ENCODE measurements around the gene TMEM238L. TPM values are rescaled to one million over a fixed set of nuclear protein-coding genes. Genes with fewer than 3 reads are reported as not detected.

TMEM238L gene
- total and polyA plus RNA-seq, 2 donors (not counting 3 experiments of a cell fraction or from before 2014, with no cell fraction given): not detected

DNA sequence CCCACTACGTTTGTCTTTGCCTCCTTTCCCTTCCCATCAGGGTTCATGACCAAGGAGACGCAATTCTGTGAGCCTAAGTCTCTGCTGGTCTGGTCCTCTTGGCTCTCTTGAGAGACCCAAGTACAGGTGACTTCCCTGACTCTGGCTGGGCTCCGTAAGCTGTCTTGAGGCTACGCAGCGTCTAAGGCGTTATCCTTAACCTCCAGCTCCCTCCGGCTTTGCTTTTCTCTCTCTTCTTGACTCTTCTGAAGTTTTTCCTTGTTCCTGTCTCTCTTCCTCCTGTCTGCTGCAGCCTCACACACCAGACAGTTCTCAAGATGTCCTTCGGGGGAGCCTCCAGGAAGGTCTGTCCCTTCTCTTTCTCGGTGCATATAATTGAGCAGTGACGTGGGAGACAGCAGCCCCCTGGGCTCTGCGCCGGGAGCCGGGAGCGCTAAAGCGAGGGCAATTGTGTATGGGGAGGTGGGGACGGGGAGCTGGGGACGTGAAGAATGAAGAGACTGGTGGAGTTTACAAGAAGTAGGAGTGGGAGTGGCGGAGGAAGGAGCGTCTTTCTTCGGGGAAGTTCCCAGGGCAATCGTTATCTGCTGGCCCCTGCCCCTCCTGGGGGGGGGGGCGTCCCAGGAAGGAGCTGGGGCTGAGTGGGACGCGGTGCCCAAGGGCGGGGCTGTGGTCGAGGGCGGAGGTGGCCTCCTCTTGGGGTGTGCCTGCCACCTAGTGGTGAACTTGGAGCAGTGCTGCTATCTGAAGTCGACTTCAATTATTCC is 40.9 kb upstream of the TMEM238L start:
- no peak for TF ChIP-seq MYC (IDR thresholded peaks at IDR 0.05; ENCODE audit: low read depth, low read length)
- TF ChIP-seq, protein P1, sequence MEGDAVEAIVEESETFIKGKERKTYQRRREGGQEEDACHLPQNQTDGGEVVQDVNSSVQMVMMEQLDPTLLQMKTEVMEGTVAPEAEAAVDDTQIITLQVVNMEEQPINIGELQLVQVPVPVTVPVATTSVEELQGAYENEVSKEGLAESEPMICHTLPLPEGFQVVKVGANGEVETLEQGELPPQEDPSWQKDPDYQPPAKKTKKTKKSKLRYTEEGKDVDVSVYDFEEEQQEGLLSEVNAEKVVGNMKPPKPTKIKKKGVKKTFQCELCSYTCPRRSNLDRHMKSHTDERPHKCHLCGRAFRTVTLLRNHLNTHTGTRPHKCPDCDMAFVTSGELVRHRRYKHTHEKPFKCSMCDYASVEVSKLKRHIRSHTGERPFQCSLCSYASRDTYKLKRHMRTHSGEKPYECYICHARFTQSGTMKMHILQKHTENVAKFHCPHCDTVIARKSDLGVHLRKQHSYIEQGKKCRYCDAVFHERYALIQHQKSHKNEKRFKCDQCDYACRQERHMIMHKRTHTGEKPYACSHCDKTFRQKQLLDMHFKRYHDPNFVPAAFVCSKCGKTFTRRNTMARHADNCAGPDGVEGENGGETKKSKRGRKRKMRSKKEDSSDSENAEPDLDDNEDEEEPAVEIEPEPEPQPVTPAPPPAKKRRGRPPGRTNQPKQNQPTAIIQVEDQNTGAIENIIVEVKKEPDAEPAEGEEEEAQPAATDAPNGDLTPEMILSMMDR (IDR thresholded peaks at IDR 0.05; ENCODE audit: extremely low read depth in 1 of 2, insufficient read depth in 1 of 2, low read depth in 1 of 2, low read length in 2 of 2): peak; percentile 73 to 88
- Histone ChIP-seq H3K27ac (ENCODE audit: insufficient read depth, low read depth, low read length) (no peak overlapping the region), H3K9me1 (replicated peaks; ENCODE audit: control insufficient read depth, extremely low read depth, insufficient read depth, low read length) (no peaks in the 10 kb centered on the region), H3K9ac (replicated peaks; ENCODE audit: extremely low read depth, insufficient read depth, low read length) (no peak overlapping the region), H3K27me3 (ENCODE audit: control insufficient read depth in 2 of 2, insufficient read depth in 2 of 2, low read length in 2 of 2) (peaks cover 0 to 4% of the 10 kb centered on the region in 2 experiments), H4K20me1 (replicated peaks; ENCODE audit: control insufficient read depth, extremely low read depth, insufficient read depth, low read length) (no peaks in the 10 kb centered on the region), H3K4me1 (ENCODE audit: control insufficient read depth, extremely low read depth, insufficient read depth, low read length) (no peaks in the 10 kb centered on the region), H3K79me2 (ENCODE audit: control insufficient read depth, insufficient read depth, low read length) (no peaks in the 10 kb centered on the region), H3K4me2 (ENCODE audit: insufficient read depth, low read length) (no peak overlapping the region), H3K9me3 (replicated peaks; ENCODE audit: control insufficient read depth, insufficient read depth, low read length) (no peaks in the 10 kb centered on the region), H2AFZ (ENCODE audit: low read depth, low read length) (peak overlapping the region; percentile 12), H3K4me3 (replicated peaks in 1 of 3; ENCODE audit: insufficient read depth in 1 of 3, low read depth in 1 of 3, low read length in 3 of 3) (peak overlapping the region in 1 of 3 experiments; percentile 33), H3K36me3 (ENCODE audit: control insufficient read depth in 2 of 2, extremely low read depth in 1 of 2, insufficient read depth in 2 of 2, low read length in 2 of 2) (no peaks in the 10 kb centered on the region)
- ChIA-PET POLR2A (interaction anchor here (0.7 kb wide), 1 partner anchor 195 kb away, joined by 4 read pairs; no protein-coding TSS in a partner anchor), CTCF (interaction anchor here (0.5 to 4.3 kb wide), 12 partner anchors 9 to 1142 kb away, joined by 3 to 88 read pairs (median 4); no protein-coding TSS in a partner anchor)
- no TSS peak for BruUV-seq (replicated peaks)
- dilution Hi-C loops (cut with MboI; ENCODE audit: extremely low pct_ligation_motif_present, low sequenced_read_pairs) (no loop called here), intact Hi-C loops (cut with micrococcal nuclease) (loop anchor here (1.0 kb wide), 3 partner anchors 108 to 214 kb away; no protein-coding TSS in a partner anchor)
- FAIRE-seq (peak; percentile 68), DNase-seq (ENCODE audit: low read depth, low spot score) (peak; percentile 56)

DNA sequence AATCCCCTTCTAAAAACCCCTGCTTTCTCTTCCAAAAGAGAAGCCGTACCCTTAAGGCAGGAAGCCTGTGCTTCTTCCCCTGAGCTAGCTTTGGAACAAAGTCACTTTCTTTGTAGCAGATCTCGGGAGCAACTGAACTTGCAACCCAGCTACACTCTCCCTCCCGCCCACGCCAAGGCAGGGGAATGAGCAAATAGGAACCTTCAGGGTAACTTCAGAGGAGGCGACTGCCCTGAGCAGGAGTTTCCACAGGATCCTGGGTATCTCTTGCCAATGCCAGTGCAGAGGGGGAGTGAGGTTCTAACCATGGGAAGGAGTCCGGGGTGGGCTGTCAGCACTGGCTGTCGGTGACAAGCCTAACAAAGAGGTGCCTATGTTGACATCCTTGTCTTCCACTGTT is 39.9 kb upstream of the TMEM238L start:
- CTCF ChIA-PET: interaction anchor here (0.9 to 4.3 kb wide), 5 partner anchors 9 to 215 kb away, joined by 3 to 88 read pairs (median 5); partner anchors contain the start of gene TMEM220
- intact Hi-C loops (cut with micrococcal nuclease) (no loop called here), dilution Hi-C loops (cut with MboI; ENCODE audit: extremely low pct_ligation_motif_present, low sequenced_read_pairs) (no loop called here)
- Histone ChIP-seq H3K27ac (ENCODE audit: insufficient read depth, low read depth, low read length) (no peak overlapping the region), H3K36me3 (ENCODE audit: control insufficient read depth in 2 of 2, extremely low read depth in 1 of 2, insufficient read depth in 2 of 2, low read length in 2 of 2) (no peaks in the 10 kb centered on the region), H3K4me2 (ENCODE audit: insufficient read depth, low read length) (no peak overlapping the region), H3K27me3 (ENCODE audit: control insufficient read depth in 2 of 2, insufficient read depth in 2 of 2, low read length in 2 of 2) (peaks cover 0 to 4% of the 10 kb centered on the region in 2 experiments), H3K4me1 (ENCODE audit: control insufficient read depth, extremely low read depth, insufficient read depth, low read length) (no peaks in the 10 kb centered on the region), H3K4me3 (replicated peaks in 1 of 3; ENCODE audit: insufficient read depth in 1 of 3, low read depth in 1 of 3, low read length in 3 of 3) (no peak overlapping the region), H3K9me3 (replicated peaks; ENCODE audit: control insufficient read depth, insufficient read depth, low read length) (no peaks in the 10 kb centered on the region), H3K9me1 (replicated peaks; ENCODE audit: control insufficient read depth, extremely low read depth, insufficient read depth, low read length) (no peaks in the 10 kb centered on the region), H3K9ac (replicated peaks; ENCODE audit: extremely low read depth, insufficient read depth, low read length) (no peak overlapping the region), H3K79me2 (ENCODE audit: control insufficient read depth, insufficient read depth, low read length) (no peaks in the 10 kb centered on the region), H4K20me1 (replicated peaks; ENCODE audit: control insufficient read depth, extremely low read depth, insufficient read depth, low read length) (no peaks in the 10 kb centered on the region), H2AFZ (ENCODE audit: low read depth, low read length) (no peak overlapping the region)
- DNase-seq (ENCODE audit: low read depth, low spot score) (no peak), FAIRE-seq (no peak)
- TF ChIP-seq EZH2 (IDR thresholded peaks at IDR 0.05; ENCODE audit: borderline replicate concordance, low read depth, low read length, severe bottlenecking) (no peak), POLR2AphosphoS5 (IDR thresholded peaks at IDR 0.05; ENCODE audit: insufficient read depth, low read depth, low read length) (no peak), POLR2A (IDR thresholded peaks at IDR 0.05; ENCODE audit: low read depth, low read length) (no peak), FOS (IDR thresholded peaks at IDR 0.05; ENCODE audit: borderline replicate concordance, insufficient read depth, low read length) (no peak), JUN (IDR thresholded peaks at IDR 0.05; ENCODE audit: borderline replicate concordance, insufficient read depth, insufficient read length, low read depth) (no peak), MYC (IDR thresholded peaks at IDR 0.05; ENCODE audit: low read depth, low read length) (no peak), GATA2 (IDR thresholded peaks at IDR 0.05; ENCODE audit: insufficient read depth, insufficient read length, low read depth, low read length) (no peak)
- TF ChIP-seq, protein P1 (IDR thresholded peaks at IDR 0.05; ENCODE audit: extremely low read depth in 1 of 2, insufficient read depth in 1 of 2, low read depth in 1 of 2, low read length in 2 of 2): no peak
- TF ChIP-seq, protein P2, sequence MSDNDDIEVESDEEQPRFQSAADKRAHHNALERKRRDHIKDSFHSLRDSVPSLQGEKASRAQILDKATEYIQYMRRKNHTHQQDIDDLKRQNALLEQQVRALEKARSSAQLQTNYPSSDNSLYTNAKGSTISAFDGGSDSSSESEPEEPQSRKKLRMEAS (IDR thresholded peaks at IDR 0.05; ENCODE audit: insufficient read depth, insufficient read length): no peak
- no TSS peak for BruUV-seq (replicated peaks)
- POLR2A ChIA-PET: no interaction called here

Data from endothelial cell of umbilical vein (primary cell).